H1 (cell line): ENCODE results near the gene TMEM168. TPM values are rescaled to one million over a fixed set of nuclear protein-coding genes. Genes with fewer than 3 reads are reported as not detected.

ENCODE experiments used
- CTCF ChIA-PET: fragments of 300-600 bp; sonication (Branson Sonifier 250); formaldehyde crosslinking; loops from one replicate; lab custom pipeline; 2021; ENCODE audit not compliant: partially characterized antibody; lab: Charles Lee
- POLR2A ChIA-PET: fragments of 300-600 bp; sonication (Branson Sonifier 250); formaldehyde crosslinking; loops from one replicate; lab custom pipeline; 2021; ENCODE audit warnings: inconsistent platforms; ENCODE audit not compliant: partially characterized antibody; lab: Charles Lee
- DNase-seq, 2 experiments: peaks; one replicate each; pipeline versions ENCODE4 v3.0.0 to v3.0.0-alpha.2; 2010 to 2022; ENCODE audit warnings: low spot score in 2 of 2, low read depth in 1 of 2, mixed read lengths in 1 of 2
- FAIRE-seq: peaks from 2 replicates; lab custom pipeline; 2011; peaks lifted over from hg19 to GRCh38; lab: Jason Lieb, UNC
- H2AFZ ChIP-seq: 2 replicates; pipeline ENCODE4 v1.8.1; 2012; ENCODE audit warnings: low read length, inconsistent platforms
- H2AK5ac ChIP-seq: 2 replicates; pipeline ENCODE4 v1.6.1; 2013; ENCODE audit warnings: low read depth, low read length
- H2BK120ac ChIP-seq: replicated peaks from 2 replicates; pipeline ENCODE3; 2013; ENCODE audit warnings: low read depth, low read length, inconsistent platforms
- H2BK12ac ChIP-seq: 2 replicates; pipeline ENCODE4 v1.6.1; 2013; ENCODE audit warnings: low read depth, low read length
- H2BK15ac ChIP-seq: 2 replicates; pipeline ENCODE4 v1.6.1; 2013; ENCODE audit warnings: low read length
- H2BK20ac ChIP-seq: 2 replicates; pipeline ENCODE4 v1.6.1; 2013; ENCODE audit warnings: low read length
- H2BK5ac ChIP-seq: 2 replicates; pipeline ENCODE4 v1.6.1; 2013; ENCODE audit warnings: low read depth, low read length
- H3K14ac ChIP-seq: 2 replicates; pipeline ENCODE4 v1.6.1; 2013; ENCODE audit warnings: inconsistent platforms; ENCODE audit not compliant: insufficient read length
- H3K18ac ChIP-seq: 2 replicates; pipeline ENCODE4 v1.6.1; 2013; ENCODE audit warnings: low read length; ENCODE audit errors: extremely low read depth
- H3K23ac ChIP-seq: 2 replicates; pipeline ENCODE4 v1.6.1; 2013; ENCODE audit warnings: inconsistent platforms; ENCODE audit not compliant: insufficient read length
- H3K23me2 ChIP-seq: 2 replicates; pipeline ENCODE4 v1.6.1; 2013; ENCODE audit warnings: low read depth, low read length
- H3K27ac ChIP-seq: 2 replicates; pipeline ENCODE4 v1.6.1; 2011; ENCODE audit warnings: low read depth, low read length, inconsistent platforms
- H3K27me3 ChIP-seq, 4 experiments: replicated peaks in 1 of 4; 1 replicate in 1 of 4; 2 replicates in 3 of 4; pipeline versions ENCODE4 v1.6.1 to v1.8.1; 2011 to 2013; ENCODE audit warnings: low read length in 3 of 4, mild to moderate bottlenecking in 3 of 4, inconsistent platforms in 2 of 4, mixed read lengths in 2 of 4, moderate library complexity in 1 of 4; ENCODE audit not compliant: control insufficient read depth in 3 of 4, insufficient read depth in 3 of 4; ENCODE audit errors: extremely low read depth in 1 of 4
- H3K36me3 ChIP-seq, 4 experiments: 2 replicates each; pipeline versions ENCODE4 v1.6.1 to v1.8.1; 2011 to 2013; ENCODE audit warnings: mild to moderate bottlenecking in 4 of 4, low read length in 3 of 4, moderate library complexity in 2 of 4, control low read depth in 1 of 4, inconsistent platforms in 1 of 4; ENCODE audit not compliant: insufficient read depth in 4 of 4, control insufficient read depth in 2 of 4
- H3K4ac ChIP-seq: replicated peaks from 2 replicates; pipeline ENCODE3; 2013; ENCODE audit warnings: low read length, low read depth, mixed read lengths, inconsistent platforms; ENCODE audit not compliant: insufficient read length
- H3K4me1 ChIP-seq, 4 experiments: replicated peaks in 1 of 4; 1 replicate in 1 of 4; 2 replicates in 3 of 4; pipeline versions ENCODE4 v1.6.1 to v1.8.1; 2011 to 2013; ENCODE audit warnings: low read length in 3 of 4, inconsistent platforms in 2 of 4, mixed read lengths in 1 of 4; ENCODE audit not compliant: insufficient read depth in 4 of 4, control insufficient read depth in 3 of 4
- H3K4me2 ChIP-seq, 2 experiments: 2 replicates each; pipeline versions ENCODE4 v1.6.1 to v1.8.1; 2011 to 2013; ENCODE audit warnings: low read depth in 2 of 2, low read length in 2 of 2, control low read depth in 1 of 2, inconsistent platforms in 1 of 2, mild to moderate bottlenecking in 1 of 2; ENCODE audit not compliant: insufficient read depth in 1 of 2
- H3K4me3 ChIP-seq, 4 experiments: fragments of 200-600, 300-600 bp in 1 of 4; sonication (generic), shearing (Covaris generic), sonication (Bioruptor Twin) in 1 of 4; 2 replicates each; pipeline versions ENCODE4 v1.5.1 to v1.8.1; 2011 to 2016; ENCODE audit warnings: low read length in 4 of 4, low read depth in 3 of 4, control low read depth in 2 of 4, inconsistent platforms in 2 of 4, mild to moderate bottlenecking in 2 of 4, mixed read lengths in 1 of 4, moderate library complexity in 1 of 4; ENCODE audit not compliant: insufficient read depth in 2 of 4; ENCODE audit errors: extremely low read depth in 1 of 4
- H3K56ac ChIP-seq: replicated peaks from 2 replicates; pipeline ENCODE3; 2013; ENCODE audit warnings: low read depth, mild to moderate bottlenecking, mixed read lengths, low read length, inconsistent platforms; ENCODE audit not compliant: insufficient read length
- H3K79me1 ChIP-seq: 2 replicates; pipeline ENCODE4 v1.6.1; 2013; ENCODE audit warnings: low read depth, low read length, control low read depth
- H3K79me2 ChIP-seq, 2 experiments: 2 replicates each; pipeline versions ENCODE4 v1.6.1 to v1.8.1; 2012 to 2013; ENCODE audit warnings: low read length in 2 of 2, mild to moderate bottlenecking in 2 of 2, inconsistent platforms in 1 of 2; ENCODE audit not compliant: insufficient read depth in 2 of 2, control insufficient read depth in 1 of 2
- H3K9ac ChIP-seq, 4 experiments: replicated peaks in 1 of 4; 1 replicate in 1 of 4; 2 replicates in 3 of 4; pipeline versions ENCODE4 v1.6.1 to v1.8.1; 2011 to 2013; ENCODE audit warnings: low read depth in 3 of 4, low read length in 3 of 4, control low read depth in 2 of 4, mild to moderate bottlenecking in 2 of 4, moderate library complexity in 2 of 4, inconsistent platforms in 1 of 4; ENCODE audit errors: extremely low read depth in 1 of 4
- H3K9me3 ChIP-seq, 2 experiments: 2 replicates each; pipeline versions ENCODE4 v1.6.1 to v1.8.1; 2012 to 2013; ENCODE audit warnings: mild to moderate bottlenecking in 2 of 2, moderate library complexity in 2 of 2, control low read depth in 1 of 2, inconsistent platforms in 1 of 2, low read depth in 1 of 2, low read length in 1 of 2, mixed read lengths in 1 of 2; ENCODE audit not compliant: insufficient read depth in 2 of 2
- H4K20me1 ChIP-seq, 2 experiments: replicated peaks in 1 of 2; 2 replicates each; pipeline versions ENCODE3 to v1.8.1; 2011 to 2013; ENCODE audit warnings: inconsistent platforms in 2 of 2, low read length in 2 of 2, mild to moderate bottlenecking in 1 of 2; ENCODE audit not compliant: insufficient read depth in 2 of 2, control insufficient read depth in 1 of 2
- H4K5ac ChIP-seq: 2 replicates; pipeline ENCODE4 v1.6.1; 2013; ENCODE audit warnings: low read length, low read depth, mixed read lengths, inconsistent platforms; ENCODE audit not compliant: insufficient read length
- H4K8ac ChIP-seq: 2 replicates; pipeline ENCODE4 v1.8.0; 2013; ENCODE audit warnings: mild to moderate bottlenecking, moderate library complexity, low read length, inconsistent platforms; ENCODE audit not compliant: insufficient read depth; ENCODE audit errors: extremely low read depth
- H4K91ac ChIP-seq: replicated peaks from 2 replicates; pipeline ENCODE3; 2013; ENCODE audit warnings: low read length, mixed read lengths, inconsistent platforms; ENCODE audit not compliant: insufficient read length
- BCL11A ChIP-seq, 2 experiments: IDR thresholded peaks; one replicate each; pipeline ENCODE4 v1.6.1; 2011; ENCODE audit warnings: low read depth in 2 of 2, low read length in 2 of 2, mild to moderate bottlenecking in 2 of 2
- BRCA1 ChIP-seq: IDR thresholded peaks from 2 replicates; pipeline ENCODE4 v1.6.1; 2012; ENCODE audit warnings: low read depth, low read length, improper control_type of control experiment
- CBX5 ChIP-seq: fragments of 300-800, 300-1000 bp; sonication (generic); IDR thresholded peaks from 2 replicates; pipeline ENCODE4 v1.7.1; 2016; ENCODE audit warnings: antibody characterized with exemption, low read length, low read depth
- CREB1 ChIP-seq: IDR thresholded peaks from 2 replicates; pipeline ENCODE4 v1.6.1; 2012; ENCODE audit warnings: inconsistent platforms
- EP300 ChIP-seq, 2 experiments: IDR thresholded peaks; 1 replicate in 1 of 2; 2 replicates in 1 of 2; pipeline ENCODE4 v1.6.1; 2011 to 2012; ENCODE audit warnings: low read depth in 2 of 2, low read length in 2 of 2, mild to moderate bottlenecking in 2 of 2, borderline replicate concordance in 1 of 2, inconsistent platforms in 1 of 2, moderate library complexity in 1 of 2
- PHF8 ChIP-seq: fragments of 200-600 bp; sonication (generic); conservative IDR thresholded peaks from 2 replicates; pipeline ENCODE4 v1.7.1; 2012; ENCODE audit warnings: low read depth, mild to moderate bottlenecking, inconsistent platforms, low read length, moderate library complexity
- SIN3A ChIP-seq, 2 experiments: IDR thresholded peaks in 1 of 2; conservative IDR thresholded peaks in 1 of 2; 2 replicates each; pipeline ENCODE4 v1.6.1; 2011 to 2012; ENCODE audit warnings: low read length in 2 of 2, improper control_type of control experiment in 1 of 2, low read depth in 1 of 2, mild to moderate bottlenecking in 1 of 2
- SRF ChIP-seq: IDR thresholded peaks from 2 replicates; pipeline ENCODE4 v1.6.1; 2011; ENCODE audit warnings: mild to moderate bottlenecking, low read depth, low read length, moderate library complexity
- TAF1 ChIP-seq: IDR thresholded peaks from 2 replicates; pipeline ENCODE4 v1.6.1; 2011; ENCODE audit warnings: mild to moderate bottlenecking, low read depth, low read length
- TBP ChIP-seq: IDR thresholded peaks from 2 replicates; pipeline ENCODE4 v1.6.1; 2011; ENCODE audit warnings: low read depth, low read length, improper control_type of control experiment
- polyA plus RNA-seq, 7 experiments: library from polyadenylated mRNA; depleted of rRNA in 3 of 7; stranded (reverse) in 5 of 7; unstranded in 2 of 7; fragments of >200 nt in 5 of 7; fragments of 200-250 nt in 2 of 7; gene quantifications; 1 replicate in 5 of 7; 2 replicates in 1 of 7; 4 replicates in 1 of 7; pipeline versions ENCODE4 v1.2.1 to v1.2.3, GENCODE V29; 2011 to 2013; ENCODE audit warnings: missing spikeins in 2 of 7, mixed read lengths in 2 of 7
- total RNA-seq: library from RNA; stranded (reverse); fragmentation: NEBNext Ultra II Directional; extraction: Animal tissue kit (Norgen Biotek cat#: 25700); gene quantifications from 2 replicates; pipeline ENCODE4 v1.2.1, GENCODE V29; 2021

TMEM168 gene
- total and polyA plus RNA-seq, 2 of the 8 experiments (the other 6 are each of a cell fraction or from before 2014, with no cell fraction given): 8.9 to 11.1 TPM

GRCh38 chr7:112765105-112765504 is 25.1 kb downstream of the TMEM168 start (continued):
- TF ChIP-seq BCL11A (IDR thresholded peaks at IDR 0.05; ENCODE audit: low read depth in 2 of 2, low read length in 2 of 2) (no peak), CREB1 (no peak)

- Histone ChIP-seq H2BK12ac (no peak overlapping the region), H3K27ac (no peak overlapping the region), H3K79me2 (no peaks in the 10 kb centered on the region), H4K5ac (no peak overlapping the region), H2BK5ac (no peak overlapping the region), H3K4me2 (no peak overlapping the region), H2BK15ac (no peak overlapping the region), H2BK20ac (no peak overlapping the region), H4K91ac (no peak overlapping the region), H3K27me3 (no peaks in the 10 kb centered on the region), H3K4ac (no peak overlapping the region), H3K18ac (no peak overlapping the region), H3K79me1 (no peaks in the 10 kb centered on the region), H4K8ac (no peak overlapping the region), H4K20me1 (no peaks in the 10 kb centered on the region), H2BK120ac (no peak overlapping the region), H3K9me3 (no peaks in the 10 kb centered on the region), H3K23me2 (no peaks in the 10 kb centered on the region; the same call in 1 of the 2 replicates), H3K56ac (no peak overlapping the region), H3K23ac (no peak overlapping the region), H2AK5ac (no peak overlapping the region), H3K36me3 (no peaks in the 10 kb centered on the region), H3K14ac (no peak overlapping the region), H3K4me3 (no peak overlapping the region), H3K4me1 (no peaks in the 10 kb centered on the region), H2AFZ (no peak overlapping the region), H3K9ac (no peak overlapping the region)
- FAIRE-seq (no peak), DNase-seq (no peak)
- POLR2A ChIA-PET: no interaction called here
- CTCF ChIA-PET: no interaction called here
- TF ChIP-seq SRF (no peak), TAF1 (no peak), PHF8 (no peak), EP300 (IDR thresholded peaks at IDR 0.05; ENCODE audit: borderline replicate concordance in 1 of 2, low read depth in 2 of 2, low read length in 2 of 2) (no peak), BRCA1 (no peak), CBX5 (no peak), TBP (no peak), SIN3A (conservative IDR thresholded peaks at IDR 0.05 in 1 of 2, IDR thresholded peaks at IDR 0.05 in 1 of 2; ENCODE audit: low read depth in 1 of 2, low read length in 2 of 2) (no peak)
These were observed 26.2 kb downstream of the TMEM168 start for GRCh38 chr7:112763996-112764395.
